GM12892 (cell line): ENCODE measurements around the gene ITPR1.

Source experiments
- POLR2A ChIP-seq: IDR thresholded peaks from 2 replicates; pipeline ENCODE4 v1.6.1; 2011; ENCODE audit warnings: low read depth, low read length, control low read depth
- POLR2AphosphoS5 ChIP-seq: IDR thresholded peaks from 2 replicates; pipeline ENCODE4 v1.6.1; 2011; ENCODE audit warnings: low read depth, low read length, control low read depth
- TAF1 ChIP-seq: IDR thresholded peaks from 2 replicates; pipeline ENCODE4 v1.6.1; 2011; ENCODE audit warnings: low read depth, mild to moderate bottlenecking, control low read depth, low read length, borderline replicate concordance

- TF ChIP-seq POLR2A (no peak), POLR2AphosphoS5 (no peak), TAF1 (no peak)
These were observed 355.2 kb downstream of the ITPR1 start for GRCh38 chr3:4848176-4848825.
